GM12878 (cell line): ENCODE data around the gene RER1. TPM values are rescaled to one million over a fixed set of nuclear protein-coding genes. Genes with fewer than 3 reads are reported as not detected.

ENCODE experiments used
- CBFB ChIP-seq: IDR thresholded peaks from 2 replicates; pipeline ENCODE4 v1.6.1; 2016; ENCODE audit warnings: antibody characterized with exemption, low read depth
- CBX3 ChIP-seq: fragments of 200-600 bp; sonication (generic); IDR thresholded peaks from 2 replicates; pipeline ENCODE4 v1.6.1; 2016; ENCODE audit warnings: low read depth, borderline replicate concordance
- CREB1 ChIP-seq: IDR thresholded peaks from 2 replicates; pipeline ENCODE4 v1.6.1; 2012; ENCODE audit warnings: low read depth, mild to moderate bottlenecking, inconsistent platforms
- EGR1 ChIP-seq, 2 experiments: IDR thresholded peaks; 1 replicate in 1 of 2; 2 replicates in 1 of 2; pipeline ENCODE4 v1.6.1; 2011 to 2012; ENCODE audit warnings: low read depth in 2 of 2, low read length in 2 of 2, borderline replicate concordance in 1 of 2, mild to moderate bottlenecking in 1 of 2, moderate library complexity in 1 of 2
- ETV6 ChIP-seq, 2 experiments: fragments of 450-650 bp in 1 of 2; IDR thresholded peaks in 1 of 2; conservative IDR thresholded peaks in 1 of 2; 2 replicates each; pipeline ENCODE4 v1.6.1; 2014; ENCODE audit warnings: antibody characterized with exemption in 1 of 2, borderline replicate concordance in 1 of 2, low read depth in 1 of 2, mild to moderate bottlenecking in 1 of 2, moderate library complexity in 1 of 2
- GABPA ChIP-seq: IDR thresholded peaks from 2 replicates; pipeline ENCODE4 v1.6.1; 2014; ENCODE audit warnings: antibody characterized with exemption, low read depth, mild to moderate bottlenecking, inconsistent platforms
- HCFC1 ChIP-seq: fragments of 150-350 bp; IDR thresholded peaks from 2 replicates; pipeline ENCODE4 v1.6.1; 2014; ENCODE audit warnings: low read length
- HDGF ChIP-seq: fragments of 450-650 bp; IDR thresholded peaks from 2 replicates; pipeline ENCODE4 v1.6.1; 2016; ENCODE audit warnings: antibody characterized with exemption
- LARP7 ChIP-seq: fragments of 450-650 bp; IDR thresholded peaks from 2 replicates; pipeline ENCODE4 v1.6.1; 2017; ENCODE audit warnings: mild to moderate bottlenecking
- MEF2A ChIP-seq: IDR thresholded peaks from 2 replicates; pipeline ENCODE4 v1.6.1; 2011; ENCODE audit warnings: low read depth, mild to moderate bottlenecking, low read length, moderate library complexity; ENCODE audit not compliant: insufficient read depth
- MTA3 ChIP-seq: IDR thresholded peaks from 2 replicates; pipeline ENCODE4 v1.6.1; 2012; ENCODE audit warnings: low read length, inconsistent platforms, borderline replicate concordance
- MYC ChIP-seq: IDR thresholded peaks from 2 replicates; pipeline ENCODE4 v1.6.1; 2011; ENCODE audit warnings: mild to moderate bottlenecking, low read length, moderate library complexity, inconsistent platforms; ENCODE audit not compliant: insufficient read depth, insufficient replicate concordance, insufficient read length, severe bottlenecking
- NFXL1 ChIP-seq: fragments of 450-650 bp; IDR thresholded peaks from 2 replicates; pipeline ENCODE4 v1.6.1; 2017; ENCODE audit warnings: antibody characterized with exemption, mild to moderate bottlenecking, borderline replicate concordance
- NRF1 ChIP-seq: conservative IDR thresholded peaks from 2 replicates; pipeline ENCODE4 v1.6.1; 2011; ENCODE audit warnings: mild to moderate bottlenecking, low read depth, low read length, improper control_type of control experiment
- PAX8 ChIP-seq: fragments of 450-650 bp; IDR thresholded peaks from 2 replicates; pipeline ENCODE4 v1.6.1; 2017; ENCODE audit warnings: mild to moderate bottlenecking, moderate library complexity
- PML ChIP-seq: IDR thresholded peaks from 2 replicates; pipeline ENCODE4 v1.6.1; 2012; ENCODE audit warnings: low read length, inconsistent platforms
- POLR2A ChIP-seq: IDR thresholded peaks from 2 replicates; pipeline ENCODE4 v1.6.1; 2011; ENCODE audit warnings: low read depth, mild to moderate bottlenecking, low read length
- POU2F2 ChIP-seq: IDR thresholded peaks from 3 replicates; pipeline ENCODE4 v1.6.1; 2011; ENCODE audit warnings: low read depth, mild to moderate bottlenecking, low read length, borderline replicate concordance
- RAD51 ChIP-seq: fragments of 450-650 bp; IDR thresholded peaks from 2 replicates; pipeline ENCODE4 v1.6.1; 2016; ENCODE audit warnings: moderate library complexity, mild to moderate bottlenecking, inconsistent platforms
- SIX5 ChIP-seq: IDR thresholded peaks from 2 replicates; pipeline ENCODE4 v1.6.1; 2011; ENCODE audit warnings: mild to moderate bottlenecking, low read depth, low read length, moderate library complexity; ENCODE audit not compliant: severe bottlenecking
- STAT1 ChIP-seq: fragments of 450-650 bp; conservative IDR thresholded peaks from 2 replicates; pipeline ENCODE4 v1.6.1; 2014; ENCODE audit warnings: antibody characterized with exemption, mild to moderate bottlenecking
- TBL1XR1 ChIP-seq: IDR thresholded peaks from 2 replicates; pipeline ENCODE4 v1.6.1; 2012; ENCODE audit warnings: low read depth, low read length, improper control_type of control experiment
- YBX1 ChIP-seq: fragments of 450-650 bp; IDR thresholded peaks from 2 replicates; pipeline ENCODE4 v1.6.1; 2016; ENCODE audit warnings: antibody characterized with exemption
- ZBED1 ChIP-seq: IDR thresholded peaks from 2 replicates; pipeline ENCODE4 v1.6.1; 2016; ENCODE audit warnings: borderline replicate concordance
- ZNF217 ChIP-seq: fragments of 450-650 bp; IDR thresholded peaks from 2 replicates; pipeline ENCODE4 v1.6.1; 2017; ENCODE audit warnings: antibody characterized with exemption, mild to moderate bottlenecking
- ZNF384 ChIP-seq: IDR thresholded peaks from 2 replicates; pipeline ENCODE4 v1.6.1; 2012; ENCODE audit warnings: low read depth, mild to moderate bottlenecking, low read length, improper control_type of control experiment, borderline replicate concordance
- polyA plus RNA-seq, 11 experiments: library from polyadenylated mRNA; depleted of rRNA in 4 of 11; unstranded in 6 of 11; stranded (reverse) in 5 of 11; fragments of >200 nt; fragmentation: Nextera tagmentation in 4 of 11; fragmentation: Illumina TruSeq in 1 of 11; extraction: Ambion mirVana in 4 of 11; extraction: Trizol in 1 of 11; gene quantifications; 1 replicate in 1 of 11; 2 replicates in 10 of 11; pipeline versions ENCODE4 v1.2.1 to v1.2.3, GENCODE V29; 2011 to 2016; ENCODE audit warnings: inconsistent platforms in 2 of 11, missing spikeins in 2 of 11, low read depth in 1 of 11
- total RNA-seq, 4 experiments: library from RNA; depleted of rRNA in 3 of 4; stranded (reverse); fragments of >200 nt in 3 of 4; fragmentation: Illumina TruSeq in 1 of 4; extraction: Trizol in 1 of 4; gene quantifications; 2 replicates each; pipeline versions ENCODE4 v1.2.1 to v1.2.3, GENCODE V29; 2013 to 2021
- TF ChIP-seq, protein P1 (sequence below): fragments of 450-650 bp; IDR thresholded peaks from 2 replicates; pipeline ENCODE4 v1.6.1; 2017; ENCODE audit warnings: mild to moderate bottlenecking, moderate library complexity
- TF ChIP-seq, protein P2 (sequence below): fragments of 150-350 bp; IDR thresholded peaks from 2 replicates; pipeline ENCODE4 v1.6.1; 2016; ENCODE audit warnings: low read depth, low read length

Gene RER1
- total and polyA plus RNA-seq, 10 of the 15 experiments (the other 5 are each of a cell fraction or from before 2014, with no cell fraction given) = 29.2 to 274 (median 136) TPM

DNA sequence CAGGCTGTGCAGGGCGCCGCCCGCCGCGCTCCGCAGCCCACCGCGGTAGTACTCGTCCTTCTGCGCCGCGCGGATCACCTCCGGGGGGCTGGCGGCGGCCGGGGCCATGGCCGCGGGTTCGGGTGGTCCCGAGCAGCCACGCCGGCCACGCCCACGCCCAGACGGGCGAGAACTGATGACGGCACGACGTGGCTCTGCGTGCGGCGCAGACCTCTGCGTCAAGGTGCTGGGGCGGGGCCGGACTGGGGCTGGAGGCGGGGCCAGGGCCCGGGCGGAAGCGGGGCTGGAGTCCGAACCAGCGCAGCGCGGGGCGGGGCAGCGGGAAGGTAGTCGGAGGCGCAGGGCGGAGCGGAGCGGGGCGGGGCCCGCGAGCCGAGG lies 20.7 kb downstream of the RER1 start, which contains the start of gene PEX10 (continued):
- 0 out of 3 replicates have a peak, but pooled peaks have one; percentile 5 for TF ChIP-seq POU2F2
- TF ChIP-seq LARP7 = no peak
- TF ChIP-seq CREB1 = peak; percentile 99
- no peak for TF ChIP-seq ZNF217
- TF ChIP-seq HCFC1 = peak; percentile 82
- TF ChIP-seq RAD51 = no peak
- TF ChIP-seq NFXL1 = peak; percentile 53; the same call in 1 of the 2 replicates
- TF ChIP-seq TBL1XR1 = peak; percentile 65
- peak; percentile 39 for TF ChIP-seq SIX5
- no peak for TF ChIP-seq PML
- peak; percentile 87 for TF ChIP-seq POLR2A
- TF ChIP-seq MTA3 = no peak
- peak; percentile 89 to 91 for TF ChIP-seq EGR1 (IDR thresholded peaks at IDR 0.05; ENCODE audit: borderline replicate concordance in 1 of 2, low read depth in 2 of 2, low read length in 2 of 2)
- TF ChIP-seq NRF1 = 0 out of 2 replicates have a peak, but pooled peaks have one; percentile 16
- no peak for TF ChIP-seq ZNF384
- TF ChIP-seq, protein P1, sequence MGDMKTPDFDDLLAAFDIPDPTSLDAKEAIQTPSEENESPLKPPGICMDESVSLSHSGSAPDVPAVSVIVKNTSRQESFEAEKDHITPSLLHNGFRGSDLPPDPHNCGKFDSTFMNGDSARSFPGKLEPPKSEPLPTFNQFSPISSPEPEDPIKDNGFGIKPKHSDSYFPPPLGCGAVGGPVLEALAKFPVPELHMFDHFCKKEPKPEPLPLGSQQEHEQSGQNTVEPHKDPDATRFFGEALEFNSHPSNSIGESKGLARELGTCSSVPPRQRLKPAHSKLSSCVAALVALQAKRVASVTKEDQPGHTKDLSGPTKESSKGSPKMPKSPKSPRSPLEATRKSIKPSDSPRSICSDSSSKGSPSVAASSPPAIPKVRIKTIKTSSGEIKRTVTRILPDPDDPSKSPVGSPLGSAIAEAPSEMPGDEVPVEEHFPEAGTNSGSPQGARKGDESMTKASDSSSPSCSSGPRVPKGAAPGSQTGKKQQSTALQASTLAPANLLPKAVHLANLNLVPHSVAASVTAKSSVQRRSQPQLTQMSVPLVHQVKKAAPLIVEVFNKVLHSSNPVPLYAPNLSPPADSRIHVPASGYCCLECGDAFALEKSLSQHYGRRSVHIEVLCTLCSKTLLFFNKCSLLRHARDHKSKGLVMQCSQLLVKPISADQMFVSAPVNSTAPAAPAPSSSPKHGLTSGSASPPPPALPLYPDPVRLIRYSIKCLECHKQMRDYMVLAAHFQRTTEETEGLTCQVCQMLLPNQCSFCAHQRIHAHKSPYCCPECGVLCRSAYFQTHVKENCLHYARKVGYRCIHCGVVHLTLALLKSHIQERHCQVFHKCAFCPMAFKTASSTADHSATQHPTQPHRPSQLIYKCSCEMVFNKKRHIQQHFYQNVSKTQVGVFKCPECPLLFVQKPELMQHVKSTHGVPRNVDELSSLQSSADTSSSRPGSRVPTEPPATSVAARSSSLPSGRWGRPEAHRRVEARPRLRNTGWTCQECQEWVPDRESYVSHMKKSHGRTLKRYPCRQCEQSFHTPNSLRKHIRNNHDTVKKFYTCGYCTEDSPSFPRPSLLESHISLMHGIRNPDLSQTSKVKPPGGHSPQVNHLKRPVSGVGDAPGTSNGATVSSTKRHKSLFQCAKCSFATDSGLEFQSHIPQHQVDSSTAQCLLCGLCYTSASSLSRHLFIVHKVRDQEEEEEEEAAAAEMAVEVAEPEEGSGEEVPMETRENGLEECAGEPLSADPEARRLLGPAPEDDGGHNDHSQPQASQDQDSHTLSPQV = no peak
- TF ChIP-seq HDGF = no peak
- no peak for TF ChIP-seq MEF2A
- TF ChIP-seq CBFB = no peak
- TF ChIP-seq GABPA = no peak
- TF ChIP-seq ZBED1 = no peak
- TF ChIP-seq STAT1 = peak; percentile 88; the same call in 1 of the 2 replicates
- no peak for TF ChIP-seq ETV6 (conservative IDR thresholded peaks at IDR 0.05 in 1 of 2, IDR thresholded peaks at IDR 0.05 in 1 of 2; ENCODE audit: borderline replicate concordance in 1 of 2, low read depth in 1 of 2)
- TF ChIP-seq, protein P2, sequence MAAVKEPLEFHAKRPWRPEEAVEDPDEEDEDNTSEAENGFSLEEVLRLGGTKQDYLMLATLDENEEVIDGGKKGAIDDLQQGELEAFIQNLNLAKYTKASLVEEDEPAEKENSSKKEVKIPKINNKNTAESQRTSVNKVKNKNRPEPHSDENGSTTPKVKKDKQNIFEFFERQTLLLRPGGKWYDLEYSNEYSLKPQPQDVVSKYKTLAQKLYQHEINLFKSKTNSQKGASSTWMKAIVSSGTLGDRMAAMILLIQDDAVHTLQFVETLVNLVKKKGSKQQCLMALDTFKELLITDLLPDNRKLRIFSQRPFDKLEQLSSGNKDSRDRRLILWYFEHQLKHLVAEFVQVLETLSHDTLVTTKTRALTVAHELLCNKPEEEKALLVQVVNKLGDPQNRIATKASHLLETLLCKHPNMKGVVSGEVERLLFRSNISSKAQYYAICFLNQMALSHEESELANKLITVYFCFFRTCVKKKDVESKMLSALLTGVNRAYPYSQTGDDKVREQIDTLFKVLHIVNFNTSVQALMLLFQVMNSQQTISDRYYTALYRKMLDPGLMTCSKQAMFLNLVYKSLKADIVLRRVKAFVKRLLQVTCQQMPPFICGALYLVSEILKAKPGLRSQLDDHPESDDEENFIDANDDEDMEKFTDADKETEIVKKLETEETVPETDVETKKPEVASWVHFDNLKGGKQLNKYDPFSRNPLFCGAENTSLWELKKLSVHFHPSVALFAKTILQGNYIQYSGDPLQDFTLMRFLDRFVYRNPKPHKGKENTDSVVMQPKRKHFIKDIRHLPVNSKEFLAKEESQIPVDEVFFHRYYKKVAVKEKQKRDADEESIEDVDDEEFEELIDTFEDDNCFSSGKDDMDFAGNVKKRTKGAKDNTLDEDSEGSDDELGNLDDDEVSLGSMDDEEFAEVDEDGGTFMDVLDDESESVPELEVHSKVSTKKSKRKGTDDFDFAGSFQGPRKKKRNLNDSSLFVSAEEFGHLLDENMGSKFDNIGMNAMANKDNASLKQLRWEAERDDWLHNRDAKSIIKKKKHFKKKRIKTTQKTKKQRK = no peak
- no peak for TF ChIP-seq PAX8
- no peak for TF ChIP-seq YBX1
- no peak for TF ChIP-seq MYC
- TF ChIP-seq CBX3 = no peak
